Body of pancreas (tissue), 4 donors: ENCODE results near the gene MFRP.

ENCODE experiments used
- POLR2A ChIP-seq, 3 donors: fragments of 450-650 bp; IDR thresholded peaks; one replicate each; pipeline ENCODE4 v1.6.1; 2016; ENCODE audit warnings: antibody characterized with exemption in 3 of 3, mild to moderate bottlenecking in 2 of 3
- TF ChIP-seq, protein P1 (sequence below), 7 experiments: fragments of 450-650 bp in 4 of 7; fragments of 200-600 bp in 3 of 7; sonication (generic) in 3 of 7; IDR thresholded peaks; one replicate each; pipeline ENCODE4 v1.5.1; 2016 to 2019; ENCODE audit warnings: antibody characterized with exemption in 7 of 7

DNA sequence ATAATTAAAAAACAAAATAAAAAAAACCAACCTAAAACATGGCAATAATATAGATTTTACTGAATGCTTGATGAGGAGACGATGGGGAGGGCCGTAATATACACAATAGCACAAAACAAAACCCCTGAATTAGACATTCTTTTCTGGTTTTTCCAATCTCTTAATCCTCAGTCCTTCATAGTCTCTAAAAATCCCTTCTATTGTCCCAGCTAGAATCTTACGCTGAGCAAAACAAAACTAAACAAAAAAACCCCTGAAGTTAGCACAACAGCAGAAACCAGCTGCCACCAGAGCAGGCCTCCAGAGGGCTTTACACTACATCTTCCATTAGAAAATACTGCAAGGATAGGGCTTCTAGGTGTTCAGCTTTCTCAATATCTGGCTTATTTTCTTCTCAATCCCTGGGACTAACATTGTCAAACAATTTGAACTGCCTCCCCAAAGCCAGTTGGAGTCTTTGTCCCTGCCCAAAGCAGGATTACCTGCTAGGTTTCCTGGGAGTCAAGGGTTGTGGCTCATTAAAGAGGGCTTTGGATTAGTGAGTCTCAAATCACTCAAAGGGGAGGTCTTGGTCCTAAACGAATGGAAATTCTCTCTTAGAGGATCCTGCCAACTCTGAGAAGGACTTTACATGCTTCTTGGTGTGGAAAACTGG is 14.3 kb downstream of the MFRP start:
- TF ChIP-seq, protein P1, sequence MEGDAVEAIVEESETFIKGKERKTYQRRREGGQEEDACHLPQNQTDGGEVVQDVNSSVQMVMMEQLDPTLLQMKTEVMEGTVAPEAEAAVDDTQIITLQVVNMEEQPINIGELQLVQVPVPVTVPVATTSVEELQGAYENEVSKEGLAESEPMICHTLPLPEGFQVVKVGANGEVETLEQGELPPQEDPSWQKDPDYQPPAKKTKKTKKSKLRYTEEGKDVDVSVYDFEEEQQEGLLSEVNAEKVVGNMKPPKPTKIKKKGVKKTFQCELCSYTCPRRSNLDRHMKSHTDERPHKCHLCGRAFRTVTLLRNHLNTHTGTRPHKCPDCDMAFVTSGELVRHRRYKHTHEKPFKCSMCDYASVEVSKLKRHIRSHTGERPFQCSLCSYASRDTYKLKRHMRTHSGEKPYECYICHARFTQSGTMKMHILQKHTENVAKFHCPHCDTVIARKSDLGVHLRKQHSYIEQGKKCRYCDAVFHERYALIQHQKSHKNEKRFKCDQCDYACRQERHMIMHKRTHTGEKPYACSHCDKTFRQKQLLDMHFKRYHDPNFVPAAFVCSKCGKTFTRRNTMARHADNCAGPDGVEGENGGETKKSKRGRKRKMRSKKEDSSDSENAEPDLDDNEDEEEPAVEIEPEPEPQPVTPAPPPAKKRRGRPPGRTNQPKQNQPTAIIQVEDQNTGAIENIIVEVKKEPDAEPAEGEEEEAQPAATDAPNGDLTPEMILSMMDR (IDR thresholded peaks at IDR 0.05): no peak
- no peak for TF ChIP-seq POLR2A (IDR thresholded peaks at IDR 0.05)
